GM12874 (cell line): ENCODE measurements around the gene KHDC4.

Source experiments
- CTCF ChIP-seq: IDR thresholded peaks from 2 replicates; pipeline ENCODE4 v1.5.1; 2011; ENCODE audit warnings: low read depth, mild to moderate bottlenecking, control low read depth, low read length, moderate library complexity; ENCODE audit not compliant: insufficient read depth

Gene KHDC4

GRCh38 chr1:155978325-155978972, 44.2 kb upstream of the KHDC4 start, which contains the start of gene ARHGEF2:
Gene ARHGEF2, minus strand, starts transcription at chr1:155978547. Its CDS starts 120 bp downstream, at chr1:155978427.
- peak; percentile 63 for TF ChIP-seq CTCF

- no peak for TF ChIP-seq CTCF
Measured at GRCh38 chr1:155977690-155978324, 43.6 kb upstream of the KHDC4 start.

GRCh38 chr1:155976913-155977689, 42.9 kb upstream of the KHDC4 start:
- no peak for TF ChIP-seq CTCF

- no peak for TF ChIP-seq CTCF
Measured at GRCh38 chr1:155976062-155976912, 42.1 kb upstream of the KHDC4 start.

GRCh38 chr1:155975375-155976061, 41.3 kb upstream of the KHDC4 start:
- TF ChIP-seq CTCF, result no peak

GRCh38 chr1:155974208-155975115, 40.2 kb upstream of the KHDC4 start:
- no peak for TF ChIP-seq CTCF
